Ectodermal cell (in vitro differentiated cells): ENCODE measurements around the gene ANKRD37.

Experiments used
- H3K27ac ChIP-seq: 2 replicates; pipeline ENCODE4 v1.7.0; 2013; ENCODE audit warnings: mild to moderate bottlenecking, low read depth, low read length; ENCODE audit not compliant: insufficient read depth, poor library complexity, severe bottlenecking
- H3K27me3 ChIP-seq: 2 replicates; pipeline ENCODE4 v1.7.0; 2013; ENCODE audit warnings: mild to moderate bottlenecking, low read length; ENCODE audit not compliant: insufficient read depth, control insufficient read depth, poor library complexity, severe bottlenecking
- H3K36me3 ChIP-seq: one replicate; pipeline ENCODE4 v1.7.0; 2013; ENCODE audit warnings: low read length; ENCODE audit not compliant: control insufficient read depth, insufficient read depth
- H3K4me1 ChIP-seq: one replicate; pipeline ENCODE4 v1.7.0; 2013; ENCODE audit warnings: low read length; ENCODE audit not compliant: control insufficient read depth, insufficient read depth
- H3K4me3 ChIP-seq: 2 replicates; pipeline ENCODE4 v1.7.0; 2013; ENCODE audit warnings: low read depth, low read length, control low read depth; ENCODE audit not compliant: insufficient read depth
- H3K9me3 ChIP-seq: 2 replicates; pipeline ENCODE4 v1.7.0; 2013; ENCODE audit warnings: mild to moderate bottlenecking, low read length, moderate library complexity; ENCODE audit not compliant: control insufficient read depth
- WGBS, 2 experiments: methylation state at CpG; one replicate each; pipeline ENCODE4 v1.1.7; 2013; ENCODE audit warnings: missing lambda C conversion rate in 2 of 2; 5-methylcytosine and 5-hydroxymethylcytosine counted together

The ANKRD37 gene

GRCh38 chr4:185437809-185438208, 41.2 kb downstream of the ANKRD37 start:
- H3K27ac ChIP-seq: no peak overlapping the region
- H3K36me3 ChIP-seq: no peaks in the 10 kb centered on the region
- no peaks in the 10 kb centered on the region for H3K9me3 ChIP-seq
- no peaks in the 10 kb centered on the region for H3K4me1 ChIP-seq
- H3K4me3 ChIP-seq: no peak overlapping the region
- no peaks in the 10 kb centered on the region for H3K27me3 ChIP-seq

DNA sequence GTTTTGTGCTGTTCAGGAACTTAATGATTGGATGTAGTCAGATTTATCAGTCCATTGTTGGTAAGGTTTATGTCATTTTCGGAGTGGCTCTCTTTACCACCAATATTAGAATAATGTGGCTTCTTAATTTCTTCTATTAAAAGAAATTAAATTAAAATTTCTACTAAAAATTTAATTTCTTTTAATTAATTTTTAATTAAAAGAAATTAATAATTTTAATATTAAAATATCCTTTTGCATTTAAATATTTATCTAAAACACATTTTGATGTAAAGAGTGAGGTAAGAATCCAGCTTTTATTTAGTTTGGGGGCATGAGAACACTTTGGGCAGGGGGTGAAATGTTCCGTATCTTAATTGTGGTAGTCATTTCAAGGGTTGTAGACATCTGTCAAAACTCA, 44.8 kb downstream of the ANKRD37 start:
- Histone ChIP-seq H3K27ac (no peak overlapping the region), H3K36me3 (no peaks in the 10 kb centered on the region), H3K4me3 (no peak overlapping the region), H3K4me1 (no peaks in the 10 kb centered on the region), H3K27me3 (no peaks in the 10 kb centered on the region), H3K9me3 (no peaks in the 10 kb centered on the region)
- 100% methylated on average over 1 of the region's 2 CpGs for WGBS, 2 experiments

- Histone ChIP-seq H3K36me3 (no peaks in the 10 kb centered on the region), H3K27me3 (no peaks in the 10 kb centered on the region), H3K4me3 (no peak overlapping the region), H3K9me3 (no peaks in the 10 kb centered on the region), H3K27ac (no peak overlapping the region), H3K4me1 (no peaks in the 10 kb centered on the region)
- WGBS, 2 experiments: 86 to 93% methylated on average over 2 of the region's 2 CpGs
Measured at GRCh38 chr4:185445209-185445608, 48.6 kb downstream of the ANKRD37 start.
